GM19468 (cell line): ENCODE data around the gene ROBO1.
"Not testable (repeated sequence)": the region's sequence is repeated elsewhere in the genome, so short reads cannot be mapped to it uniquely, and the experiment has no call there.

Experiments used
- ATAC-seq: cut with Tn5 transposase; IDR thresholded peaks from one replicate; pipeline ENCODE4 v1.9.1; 2021; ENCODE audit warnings: mild to moderate bottlenecking, moderate library complexity, moderate number of reproducible peaks; ENCODE audit not compliant: unreplicated experiment; ENCODE audit errors: extremely low read depth

The ROBO1 gene

GRCh38 chr3:79339846-79340245 lies 428.0 kb downstream of the ROBO1 start:
- ATAC-seq, result no peak

GRCh38 chr3:79337798-79338197 lies 430.0 kb downstream of the ROBO1 start:
- no peak for ATAC-seq

GRCh38 chr3:79329154-79329553 lies 438.6 kb downstream of the ROBO1 start:
- no peak for ATAC-seq

- no peak for ATAC-seq
These were observed 441.2 kb downstream of the ROBO1 start for GRCh38 chr3:79326642-79327041.

GRCh38 chr3:79325833-79326383 lies 441.9 kb downstream of the ROBO1 start:
- not testable (repeated sequence) for ATAC-seq

GRCh38 chr3:79317551-79318518 lies 450.0 kb downstream of the ROBO1 start:
- no peak for ATAC-seq

- ATAC-seq, result no peak
These were observed 452.8 kb downstream of the ROBO1 start for GRCh38 chr3:79314962-79315361.

- no peak for ATAC-seq
These were observed 453.3 kb downstream of the ROBO1 start for GRCh38 chr3:79314544-79314943.

- ATAC-seq, result no peak
These were observed 457.8 kb downstream of the ROBO1 start for GRCh38 chr3:79310016-79310415.

- ATAC-seq, result no peak
These were observed 460.7 kb downstream of the ROBO1 start for GRCh38 chr3:79306934-79307570.

- ATAC-seq, result not testable (repeated sequence)
These were observed 467.7 kb downstream of the ROBO1 start for GRCh38 chr3:79299949-79300635.

- ATAC-seq, result no peak
These were observed 470.4 kb downstream of the ROBO1 start for GRCh38 chr3:79297245-79297960.

- ATAC-seq, result no peak
These were observed 480.9 kb downstream of the ROBO1 start for GRCh38 chr3:79286882-79287281.

GRCh38 chr3:79285871-79286270 lies 481.9 kb downstream of the ROBO1 start:
- no peak for ATAC-seq

GRCh38 chr3:79285380-79285779 lies 482.4 kb downstream of the ROBO1 start:
- no peak for ATAC-seq

- no peak for ATAC-seq
These were observed 483.0 kb downstream of the ROBO1 start for GRCh38 chr3:79284781-79285180.

GRCh38 chr3:79278681-79279080 lies 489.1 kb downstream of the ROBO1 start:
- no peak for ATAC-seq

- ATAC-seq, result no peak
These were observed 499.4 kb downstream of the ROBO1 start for GRCh38 chr3:79268422-79268821.

- ATAC-seq, result no peak
These were observed 502.9 kb downstream of the ROBO1 start for GRCh38 chr3:79264892-79265291.

- no peak for ATAC-seq
These were observed 504.4 kb downstream of the ROBO1 start for GRCh38 chr3:79263423-79263822.
